ENCODE data around the gene SQSTM1. TPM values are rescaled to one million over a fixed set of nuclear protein-coding genes. Genes with fewer than 3 reads are reported as not detected.

Gene SQSTM1
- total RNA-seq, 1 experiment from 2014 or later, result 78.5 TPM

GRCh38 chr5:179872828-179873575, 52.3 kb downstream of the SQSTM1 start:
- Mint-ChIP-seq H3K9me3 (no peaks in the 10 kb centered on the region), H3K27ac (peak overlapping the region; percentile 53; the same call in 1 of the 2 replicates), H3K4me3 (no peak overlapping the region), H3K36me3 (peaks cover 37% of the 10 kb centered on the region), H3K27me3 (ENCODE audit: low read depth) (no peaks in the 10 kb centered on the region), H3K4me1 (no peaks in the 10 kb centered on the region)
- ATAC-seq (no peak), DNase-seq (ENCODE audit: low spot score) (no peak)
- no peak for TF ChIP-seq RELA (CRISPR knock-in tag; IDR thresholded peaks at IDR 0.05; ENCODE audit: borderline replicate concordance)
- TF ChIP-seq ZNF219 (CRISPR knock-in tag; IDR thresholded peaks at IDR 0.05; ENCODE audit: borderline replicate concordance), result no peak
- TF ChIP-seq CBFB (CRISPR knock-in tag; IDR thresholded peaks at IDR 0.05; ENCODE audit: low read depth), result no peak
- no peak for TF ChIP-seq E2F4 (CRISPR knock-in tag; IDR thresholded peaks at IDR 0.05; ENCODE audit: borderline replicate concordance, low read depth)
- TF ChIP-seq, protein P1, sequence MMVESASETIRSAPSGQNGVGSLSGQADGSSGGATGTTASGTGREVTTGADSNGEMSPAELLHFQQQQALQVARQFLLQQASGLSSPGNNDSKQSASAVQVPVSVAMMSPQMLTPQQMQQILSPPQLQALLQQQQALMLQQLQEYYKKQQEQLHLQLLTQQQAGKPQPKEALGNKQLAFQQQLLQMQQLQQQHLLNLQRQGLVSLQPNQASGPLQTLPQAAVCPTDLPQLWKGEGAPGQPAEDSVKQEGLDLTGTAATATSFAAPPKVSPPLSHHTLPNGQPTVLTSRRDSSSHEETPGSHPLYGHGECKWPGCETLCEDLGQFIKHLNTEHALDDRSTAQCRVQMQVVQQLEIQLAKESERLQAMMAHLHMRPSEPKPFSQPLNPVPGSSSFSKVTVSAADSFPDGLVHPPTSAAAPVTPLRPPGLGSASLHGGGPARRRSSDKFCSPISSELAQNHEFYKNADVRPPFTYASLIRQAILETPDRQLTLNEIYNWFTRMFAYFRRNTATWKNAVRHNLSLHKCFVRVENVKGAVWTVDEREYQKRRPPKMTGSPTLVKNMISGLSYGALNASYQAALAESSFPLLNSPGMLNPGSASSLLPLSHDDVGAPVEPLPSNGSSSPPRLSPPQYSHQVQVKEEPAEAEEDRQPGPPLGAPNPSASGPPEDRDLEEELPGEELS (CRISPR knock-in tag; IDR thresholded peaks at IDR 0.05), result no peak
- TF ChIP-seq ZNF425 (CRISPR knock-in tag; conservative IDR thresholded peaks at IDR 0.05), result no peak
- no peak for TF ChIP-seq SP1 (CRISPR knock-in tag; conservative IDR thresholded peaks at IDR 0.05)
- no peak for TF ChIP-seq NR2C2 (CRISPR knock-in tag; IDR thresholded peaks at IDR 0.05)
- no peak for TF ChIP-seq GRHL2 (CRISPR knock-in tag; IDR thresholded peaks at IDR 0.05; ENCODE audit: insufficient replicate concordance, severe bottlenecking)
- TF ChIP-seq, protein P2, sequence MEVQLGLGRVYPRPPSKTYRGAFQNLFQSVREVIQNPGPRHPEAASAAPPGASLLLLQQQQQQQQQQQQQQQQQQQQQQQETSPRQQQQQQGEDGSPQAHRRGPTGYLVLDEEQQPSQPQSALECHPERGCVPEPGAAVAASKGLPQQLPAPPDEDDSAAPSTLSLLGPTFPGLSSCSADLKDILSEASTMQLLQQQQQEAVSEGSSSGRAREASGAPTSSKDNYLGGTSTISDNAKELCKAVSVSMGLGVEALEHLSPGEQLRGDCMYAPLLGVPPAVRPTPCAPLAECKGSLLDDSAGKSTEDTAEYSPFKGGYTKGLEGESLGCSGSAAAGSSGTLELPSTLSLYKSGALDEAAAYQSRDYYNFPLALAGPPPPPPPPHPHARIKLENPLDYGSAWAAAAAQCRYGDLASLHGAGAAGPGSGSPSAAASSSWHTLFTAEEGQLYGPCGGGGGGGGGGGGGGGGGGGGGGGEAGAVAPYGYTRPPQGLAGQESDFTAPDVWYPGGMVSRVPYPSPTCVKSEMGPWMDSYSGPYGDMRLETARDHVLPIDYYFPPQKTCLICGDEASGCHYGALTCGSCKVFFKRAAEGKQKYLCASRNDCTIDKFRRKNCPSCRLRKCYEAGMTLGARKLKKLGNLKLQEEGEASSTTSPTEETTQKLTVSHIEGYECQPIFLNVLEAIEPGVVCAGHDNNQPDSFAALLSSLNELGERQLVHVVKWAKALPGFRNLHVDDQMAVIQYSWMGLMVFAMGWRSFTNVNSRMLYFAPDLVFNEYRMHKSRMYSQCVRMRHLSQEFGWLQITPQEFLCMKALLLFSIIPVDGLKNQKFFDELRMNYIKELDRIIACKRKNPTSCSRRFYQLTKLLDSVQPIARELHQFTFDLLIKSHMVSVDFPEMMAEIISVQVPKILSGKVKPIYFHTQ (CRISPR knock-in tag; IDR thresholded peaks at IDR 0.05), result no peak
- TF ChIP-seq E2F1 (CRISPR knock-in tag; IDR thresholded peaks at IDR 0.05), result no peak
- TF ChIP-seq, protein P3, sequence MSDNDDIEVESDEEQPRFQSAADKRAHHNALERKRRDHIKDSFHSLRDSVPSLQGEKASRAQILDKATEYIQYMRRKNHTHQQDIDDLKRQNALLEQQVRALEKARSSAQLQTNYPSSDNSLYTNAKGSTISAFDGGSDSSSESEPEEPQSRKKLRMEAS (CRISPR knock-in tag; IDR thresholded peaks at IDR 0.05), result no peak
- no peak for TF ChIP-seq ZBTB43 (CRISPR knock-in tag; IDR thresholded peaks at IDR 0.05)
- TF ChIP-seq MYBL2 (CRISPR knock-in tag; IDR thresholded peaks at IDR 0.05), result no peak
- TF ChIP-seq FOXK1 (CRISPR knock-in tag; IDR thresholded peaks at IDR 0.05), result no peak
- no peak for TF ChIP-seq TEAD4 (CRISPR knock-in tag; IDR thresholded peaks at IDR 0.05)
- no peak for TF ChIP-seq CREB1 (CRISPR knock-in tag; IDR thresholded peaks at IDR 0.05)
- TF ChIP-seq NFE2L1 (CRISPR knock-in tag; IDR thresholded peaks at IDR 0.05), result no peak
- POLR2A ChIA-PET, result no interaction called here
- CTCF ChIA-PET, result no interaction called here

All from WTC11 (cell line).